GOT3 (cell line): ENCODE measurements around the gene TMPRSS13.
"Not testable (repeated sequence)": the region's sequence is repeated elsewhere in the genome, so short reads cannot be mapped to it uniquely, and the experiment has no call there.

Source experiments
- DNase-seq: peaks from one replicate; lab custom pipeline; 2025; ENCODE audit warnings: mixed read lengths; lab: John Stamatoyannopoulos, UW

TMPRSS13 gene

DNA sequence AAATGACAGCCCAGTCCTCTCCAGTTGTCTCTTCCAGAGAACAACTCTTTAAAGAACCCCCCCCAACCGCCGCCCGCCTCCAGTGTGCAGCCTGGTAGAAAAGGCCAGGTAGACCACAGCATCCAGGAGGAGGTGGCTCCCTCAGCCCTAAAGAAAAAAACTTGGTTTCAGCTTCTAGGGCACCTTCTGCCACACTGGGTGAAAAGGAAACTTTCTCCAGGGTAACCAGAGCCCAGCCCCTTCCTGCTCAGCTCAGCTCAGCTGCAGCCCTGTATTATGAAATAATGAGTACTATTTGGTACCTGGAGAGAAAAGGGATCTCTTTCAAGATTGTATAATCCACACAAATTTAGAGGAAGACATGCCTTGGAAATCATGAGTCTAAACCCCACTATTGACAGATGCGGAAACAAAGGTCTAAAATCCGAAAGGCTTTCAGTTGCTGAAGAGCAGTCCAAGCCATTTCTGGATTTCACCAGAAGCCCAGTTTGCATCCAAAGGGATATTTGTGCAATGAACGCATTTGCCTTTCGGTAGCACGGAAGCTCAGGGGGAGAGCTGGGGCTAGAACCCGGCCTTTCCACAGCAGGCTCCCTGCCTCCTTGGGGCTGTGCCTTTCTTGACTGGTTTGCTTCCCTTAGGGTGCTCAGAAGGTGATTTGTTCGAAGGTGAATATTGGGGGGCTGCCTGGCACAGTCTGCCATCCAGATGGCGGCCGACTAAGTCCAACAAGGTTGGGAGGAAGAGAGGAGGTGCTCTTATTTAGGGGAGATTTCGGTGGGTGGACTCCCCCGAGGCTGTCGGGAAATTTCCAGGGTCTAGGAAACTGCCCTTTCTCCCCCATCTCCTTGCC is 56.0 kb downstream of the TMPRSS13 start:
- DNase-seq: no peak

DNA sequence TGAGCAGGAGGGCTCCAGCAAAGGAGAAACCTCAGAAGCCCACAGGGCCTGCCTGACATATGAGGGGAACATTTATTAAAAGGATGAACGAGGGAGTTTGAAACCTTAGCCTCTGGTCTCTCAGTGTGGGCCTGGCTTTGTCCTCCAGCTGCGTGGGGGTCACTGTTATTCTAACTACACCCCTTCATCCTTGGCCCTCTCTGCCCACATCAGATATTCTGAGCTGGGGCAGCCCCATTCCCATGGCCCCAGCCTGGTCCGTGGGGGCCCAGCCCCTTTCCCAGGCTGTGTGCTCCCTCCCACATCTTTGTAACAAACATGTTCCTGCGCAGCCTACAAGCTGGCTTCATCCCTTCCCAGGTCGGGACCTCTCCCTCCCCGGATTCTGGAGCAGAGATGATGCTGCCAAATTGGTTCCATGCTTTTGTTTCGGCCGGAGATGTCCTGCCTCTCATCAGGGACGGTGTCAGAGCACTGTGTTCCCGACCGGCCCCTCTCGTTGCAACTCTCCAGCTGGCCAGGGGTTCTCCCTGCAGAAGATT is 56.7 kb downstream of the TMPRSS13 start:
- no peak for DNase-seq

DNA sequence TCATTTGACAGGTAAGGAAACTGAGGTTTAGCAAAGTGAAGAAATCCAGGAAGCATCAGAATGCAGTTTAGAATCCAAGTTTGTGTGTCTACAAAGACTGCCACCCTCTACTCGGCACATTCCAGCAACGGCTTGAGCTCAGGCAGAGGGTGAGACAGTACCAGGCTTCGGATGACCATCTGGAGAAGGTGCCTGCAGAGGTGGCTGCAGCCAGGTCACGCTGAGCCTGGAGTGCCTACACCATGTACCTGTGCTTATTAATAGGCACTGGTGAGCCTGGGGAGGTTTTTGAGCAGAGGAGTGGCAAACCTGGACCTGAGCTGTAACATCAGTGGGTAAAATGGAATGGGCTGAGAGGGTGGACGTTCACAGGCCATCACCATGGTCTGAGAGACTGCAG is 57.4 kb downstream of the TMPRSS13 start:
- no peak for DNase-seq

DNA sequence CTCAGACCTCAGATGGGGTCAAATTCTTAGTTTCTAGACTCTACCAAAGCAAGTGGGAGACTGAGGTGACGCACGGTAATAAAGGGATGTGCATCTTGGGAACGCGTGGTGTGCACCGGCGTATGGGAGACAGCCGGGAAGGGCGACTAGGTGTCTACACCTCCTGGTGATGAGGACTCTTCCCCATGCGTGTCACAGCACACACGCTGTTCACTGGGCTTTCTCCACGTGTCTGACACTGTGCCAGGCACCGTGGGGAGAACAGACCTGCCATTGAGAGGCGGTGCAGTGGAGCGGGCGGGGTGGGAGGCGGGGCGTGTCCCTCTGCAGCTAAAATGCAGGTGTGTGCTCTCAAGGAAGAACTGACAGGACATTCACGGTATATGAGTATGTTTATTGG is 58.0 kb downstream of the TMPRSS13 start:
- no peak for DNase-seq

DNA sequence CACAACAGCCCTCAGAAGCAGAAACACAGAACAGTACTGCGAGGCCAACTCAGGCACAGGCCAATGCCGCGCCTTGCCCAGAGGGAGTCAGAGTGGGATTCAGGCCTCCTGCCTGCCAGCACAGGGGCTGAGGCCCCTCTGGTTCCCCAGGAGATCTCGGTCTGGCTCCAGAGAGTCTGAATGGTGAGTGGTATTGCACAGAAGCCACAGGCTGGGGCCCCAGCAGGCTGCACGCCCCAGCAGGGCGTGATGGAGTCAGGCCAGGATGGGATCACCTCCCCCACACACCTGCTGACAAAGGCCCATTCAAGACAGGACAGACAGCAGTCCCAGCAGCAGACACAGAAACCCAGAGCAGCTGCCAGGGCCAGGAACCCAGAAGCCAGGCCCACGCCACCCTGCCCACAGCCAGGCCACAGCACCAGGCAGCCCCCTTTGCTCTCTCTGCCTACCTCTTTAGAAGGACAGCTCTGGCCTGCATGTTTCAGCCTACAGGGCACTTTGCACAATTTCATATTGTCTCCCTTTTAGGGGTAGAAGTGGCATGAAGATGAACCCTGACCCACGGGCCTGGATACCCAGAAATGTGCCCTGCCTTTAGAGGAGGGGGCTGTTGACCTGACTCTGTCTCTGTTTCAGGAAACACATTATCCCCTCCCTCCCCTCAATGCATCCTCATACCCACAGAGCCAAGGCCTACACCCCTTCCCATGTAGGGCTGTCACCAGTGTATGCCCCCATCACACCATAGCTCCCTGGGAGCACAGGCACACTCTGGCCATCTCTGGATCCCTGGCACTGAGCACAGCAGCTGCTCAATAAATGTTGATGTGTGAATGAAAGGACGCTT is 58.9 kb downstream of the TMPRSS13 start:
- no peak for DNase-seq

DNA sequence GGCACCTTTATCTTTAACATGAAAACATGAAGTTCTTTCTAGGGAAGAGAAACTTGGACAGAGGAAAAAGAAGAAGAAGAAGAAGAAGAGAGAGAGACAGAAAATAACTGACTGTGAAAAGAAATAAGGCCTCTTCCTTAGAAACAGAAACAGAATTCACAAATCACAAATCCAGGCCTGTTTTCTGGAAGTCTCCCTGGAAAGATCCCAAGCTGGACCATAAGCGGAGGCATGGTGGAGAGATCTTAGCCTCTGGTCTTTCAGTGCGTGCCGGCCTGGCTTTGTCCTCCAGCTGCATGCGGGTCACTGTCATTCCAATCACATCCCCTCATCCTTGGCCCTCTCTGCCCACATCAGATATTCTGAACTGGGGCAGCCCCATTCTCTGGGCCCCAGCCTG is 59.6 kb downstream of the TMPRSS13 start:
- no peak for DNase-seq

DNA sequence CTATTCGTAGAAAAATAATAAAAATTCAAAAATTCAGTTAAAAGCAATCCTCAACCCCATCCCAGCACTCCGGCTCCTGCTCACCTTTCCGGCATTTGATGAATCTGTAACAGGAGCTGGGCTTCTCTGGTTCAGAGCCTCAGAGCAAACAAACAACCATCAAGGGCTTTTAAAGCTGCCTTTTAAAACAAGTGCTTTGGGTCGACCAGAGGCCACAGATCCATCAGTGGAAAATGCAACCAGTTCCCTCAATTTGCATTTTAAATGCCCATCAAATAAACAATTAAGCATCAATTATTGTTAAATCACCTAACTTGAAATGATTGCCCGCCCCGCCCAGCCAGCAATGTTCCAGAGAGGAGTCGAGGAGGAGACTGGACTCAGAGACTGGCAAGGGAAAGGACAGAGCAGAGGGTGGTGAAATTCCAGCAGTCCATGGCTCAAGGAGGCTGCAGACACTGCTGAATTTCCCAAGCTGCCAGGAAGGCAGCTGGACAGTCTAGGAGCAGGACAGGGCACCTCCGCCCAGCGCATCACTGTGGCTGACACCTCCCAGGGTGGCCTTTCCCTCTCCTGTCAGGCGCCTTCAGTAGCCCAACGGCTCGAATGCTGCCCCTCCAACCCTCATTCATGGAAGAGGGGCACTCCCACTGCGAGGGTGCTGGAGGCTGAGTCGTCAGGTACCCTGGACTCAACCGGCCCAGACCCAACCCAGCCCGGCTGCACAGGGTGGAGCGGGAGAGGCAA is 60.2 kb downstream of the TMPRSS13 start:
- no peak for DNase-seq

DNA sequence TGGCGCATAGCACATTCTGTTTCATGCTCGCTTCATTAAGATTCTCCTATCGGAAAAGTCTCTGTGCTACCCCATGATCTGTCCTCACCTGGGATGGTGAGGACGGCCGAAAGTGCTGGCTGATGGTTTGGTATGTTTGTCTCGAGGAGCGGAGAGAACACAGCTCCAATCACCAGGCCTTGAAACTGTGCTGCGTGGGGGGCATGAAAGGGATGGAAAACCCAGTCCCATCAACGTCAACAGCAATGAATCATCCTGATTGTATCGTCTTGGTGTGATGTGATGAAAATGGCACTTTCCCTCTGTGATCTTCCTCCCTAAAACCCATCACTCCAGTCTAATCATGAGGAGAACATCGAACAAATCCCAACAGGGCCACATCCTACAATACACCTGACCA is 61.1 kb downstream of the TMPRSS13 start:
- no peak for DNase-seq

DNA sequence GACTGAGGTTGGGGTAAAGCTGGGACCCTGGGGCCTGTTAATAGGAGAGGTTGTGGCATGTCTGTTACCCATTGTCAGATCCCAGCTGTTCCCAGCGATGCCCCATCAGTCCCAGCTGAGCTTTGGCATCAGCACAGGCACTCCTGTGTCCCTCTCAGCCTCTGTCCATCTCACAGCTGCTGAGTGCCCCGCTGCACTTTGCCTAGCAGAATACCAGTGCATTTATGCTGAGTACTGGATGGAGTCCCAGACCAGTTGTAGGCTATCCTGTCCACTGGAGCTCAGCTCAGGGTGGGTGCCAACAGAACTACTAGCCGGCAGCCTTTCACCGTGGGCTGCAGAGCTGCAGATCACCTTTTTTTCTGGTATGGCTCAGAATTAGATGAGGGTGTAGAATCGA is 62.7 kb downstream of the TMPRSS13 start:
- no peak for DNase-seq

DNA sequence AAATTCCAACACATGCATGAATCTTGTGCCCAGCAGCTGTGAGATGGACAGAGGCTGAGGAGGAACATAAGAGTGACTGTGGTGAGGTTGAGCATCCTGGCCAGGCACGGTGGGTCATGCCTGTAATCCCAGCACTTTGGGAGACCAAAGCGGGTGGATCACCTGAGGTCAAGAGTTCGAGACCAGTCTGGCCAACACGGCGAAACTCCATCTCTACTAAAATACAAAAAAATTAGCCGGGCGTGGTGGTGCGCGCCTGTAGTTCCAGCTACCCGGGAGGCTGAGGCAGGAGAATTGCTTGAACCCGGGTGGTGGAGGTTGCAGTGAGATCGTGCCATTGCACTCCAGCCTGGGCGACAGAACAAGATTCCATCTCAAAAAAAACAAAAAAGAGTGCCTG is 63.7 kb downstream of the TMPRSS13 start:
- not testable (repeated sequence) for DNase-seq

DNA sequence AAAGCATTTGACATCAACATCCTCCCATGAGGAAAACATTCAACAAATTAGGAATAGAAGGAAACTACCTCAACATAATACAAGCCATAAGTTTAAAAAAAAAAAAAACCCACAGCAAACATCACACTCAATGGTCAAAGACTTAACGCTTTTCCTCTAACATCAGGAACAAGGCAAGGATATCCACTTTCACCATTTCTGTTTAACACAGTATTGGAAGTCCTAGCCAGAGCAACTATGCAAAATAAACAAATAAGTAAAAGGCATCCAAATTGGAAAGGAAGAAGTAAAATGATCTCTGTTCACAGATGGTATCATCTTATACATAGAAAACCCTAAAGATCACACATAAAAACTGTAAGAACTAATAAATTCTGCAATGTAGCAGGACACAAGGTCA is 65.8 kb downstream of the TMPRSS13 start:
- DNase-seq: no peak

DNA sequence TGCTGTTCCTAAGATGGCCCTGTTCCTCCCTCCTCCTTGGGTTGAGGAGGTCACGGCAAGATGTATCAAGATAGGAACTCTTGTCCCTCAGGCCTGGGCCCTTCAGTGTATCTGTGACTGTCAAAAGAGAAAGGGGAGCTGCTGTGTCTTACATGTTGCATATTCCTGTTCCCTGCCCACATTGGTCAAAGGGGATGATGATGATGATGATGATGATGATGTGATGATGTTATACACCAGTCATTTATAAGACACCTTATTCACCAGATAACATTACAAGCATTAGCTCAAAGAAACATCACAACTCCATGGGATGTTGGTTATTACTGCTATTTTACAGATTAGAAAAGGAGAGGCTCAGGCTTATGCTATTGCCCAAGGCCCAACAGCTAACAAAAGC is 66.4 kb downstream of the TMPRSS13 start:
- no peak for DNase-seq

DNA sequence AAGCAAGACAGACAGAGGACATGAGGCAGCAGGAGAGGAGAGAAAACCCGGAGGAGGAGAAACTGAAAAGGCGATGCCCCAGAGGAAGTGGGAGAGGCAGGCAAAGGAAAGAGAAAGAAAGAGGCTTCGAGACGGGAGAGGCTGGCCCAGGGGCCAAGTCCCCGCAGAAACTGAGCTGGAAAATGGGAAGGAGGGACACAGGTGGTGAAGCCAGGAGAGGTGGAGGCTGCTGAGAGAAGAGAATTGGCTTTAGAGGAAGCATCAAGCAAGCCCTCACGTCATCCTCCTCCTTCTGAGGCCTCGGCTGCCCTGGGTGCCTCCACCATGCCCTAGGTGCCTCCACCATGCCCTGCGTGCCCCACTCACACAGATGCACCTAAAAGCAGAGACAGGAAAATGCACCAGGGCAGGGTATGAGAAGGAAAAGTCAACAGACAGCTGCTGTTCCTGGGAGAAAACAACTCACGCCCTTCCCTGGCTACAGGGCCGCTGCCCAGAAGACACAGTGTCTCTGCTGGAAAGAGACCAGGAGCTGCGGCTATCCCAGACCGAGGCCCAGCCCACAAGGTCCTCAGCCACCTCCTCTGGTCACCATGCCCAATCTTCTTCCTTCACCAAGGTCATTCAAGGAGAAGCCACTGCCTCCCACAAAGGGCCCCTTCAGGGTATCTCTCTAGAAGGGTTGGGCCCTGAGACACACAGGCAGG is 67.0 kb downstream of the TMPRSS13 start:
- DNase-seq: no peak

DNA sequence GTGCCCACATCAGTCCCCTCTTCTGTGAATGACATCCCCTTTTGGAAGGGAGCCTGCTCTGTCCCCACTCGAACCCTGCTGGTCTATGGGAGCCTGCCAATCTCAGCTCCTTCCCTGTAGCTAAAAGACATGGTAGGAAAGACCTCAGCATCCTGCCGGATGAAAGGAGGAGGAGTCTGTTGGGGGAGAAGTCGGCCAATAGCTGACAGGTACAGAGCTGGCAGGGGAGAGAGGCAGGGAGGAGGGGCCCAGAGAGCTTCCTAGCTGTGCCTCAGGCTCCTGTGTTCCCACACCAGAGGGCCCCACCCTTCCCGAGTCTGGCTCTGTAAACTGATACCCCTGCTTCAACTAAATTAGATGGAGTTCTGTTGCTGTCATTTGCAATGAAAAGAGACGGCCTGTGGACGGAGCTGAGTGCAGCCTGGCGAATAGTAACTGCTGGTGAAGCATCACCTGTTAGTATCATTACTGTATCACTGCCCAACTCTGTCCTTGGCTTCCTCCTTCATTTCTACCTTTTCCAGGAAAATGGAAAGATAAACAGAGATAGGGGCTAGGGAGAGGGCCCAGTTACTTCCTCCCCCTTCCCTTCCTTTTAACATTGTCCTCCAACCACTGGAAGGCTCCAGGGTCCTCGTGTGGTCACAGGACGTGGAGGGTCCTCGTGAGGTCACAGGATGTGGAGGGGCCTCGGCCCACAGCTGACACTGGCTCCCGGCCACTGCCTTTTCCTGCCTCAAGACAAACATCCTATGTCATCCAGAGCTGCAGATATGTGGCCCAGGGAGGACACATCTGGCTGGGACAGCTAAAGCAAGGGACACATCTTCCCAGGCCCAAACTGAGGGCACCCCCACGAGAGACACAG is 67.8 kb downstream of the TMPRSS13 start:
- no peak for DNase-seq

DNA sequence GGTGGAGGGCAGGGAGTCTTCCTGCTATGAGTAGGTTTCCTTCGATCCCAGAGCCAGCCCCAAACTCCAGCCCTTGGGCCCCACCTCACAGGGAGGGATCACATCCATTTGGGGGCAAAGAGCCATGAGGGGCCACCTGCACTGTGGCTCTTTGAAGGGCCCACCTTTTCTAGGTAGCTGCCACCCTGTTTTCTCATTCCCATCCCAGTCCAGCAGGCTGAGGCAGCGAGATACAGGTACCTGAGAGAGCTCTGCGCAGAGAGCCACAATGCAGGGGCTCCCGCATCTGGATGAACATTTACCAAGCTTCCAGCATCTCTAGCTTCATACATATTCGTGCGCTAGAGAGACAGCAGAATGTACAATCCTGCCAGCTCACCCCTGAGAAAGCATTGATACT is 69.1 kb downstream of the TMPRSS13 start:
- no peak for DNase-seq

DNA sequence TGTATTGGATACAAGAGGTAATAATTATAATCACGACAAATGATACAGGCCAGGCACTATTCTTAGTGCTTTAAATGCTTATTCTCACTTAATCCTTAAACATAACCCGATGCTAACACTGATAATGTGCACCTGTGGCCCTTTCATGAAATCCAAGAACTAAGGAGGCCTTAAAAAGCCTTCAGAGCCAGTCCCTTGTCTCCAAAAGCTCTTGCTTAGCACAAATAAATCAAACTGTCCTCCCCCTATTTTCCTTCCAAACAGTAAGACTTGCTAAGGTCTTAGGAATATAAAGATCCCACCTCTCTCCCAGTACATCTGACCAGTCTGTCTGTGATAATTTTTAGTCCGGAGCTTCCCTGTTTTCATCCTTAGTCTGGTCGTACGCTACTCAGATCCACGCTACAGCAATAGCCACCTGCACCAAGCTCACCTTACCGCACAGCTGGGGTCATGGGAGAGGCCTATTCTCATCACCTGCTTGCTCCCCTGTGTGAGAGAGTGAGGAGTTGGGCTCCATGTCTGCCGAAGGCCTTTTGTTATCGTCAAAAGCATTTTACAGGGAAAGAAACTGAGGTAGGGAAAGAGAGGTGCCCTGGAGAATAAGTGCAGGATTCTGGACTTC is 69.6 kb downstream of the TMPRSS13 start:
- no peak for DNase-seq

DNA sequence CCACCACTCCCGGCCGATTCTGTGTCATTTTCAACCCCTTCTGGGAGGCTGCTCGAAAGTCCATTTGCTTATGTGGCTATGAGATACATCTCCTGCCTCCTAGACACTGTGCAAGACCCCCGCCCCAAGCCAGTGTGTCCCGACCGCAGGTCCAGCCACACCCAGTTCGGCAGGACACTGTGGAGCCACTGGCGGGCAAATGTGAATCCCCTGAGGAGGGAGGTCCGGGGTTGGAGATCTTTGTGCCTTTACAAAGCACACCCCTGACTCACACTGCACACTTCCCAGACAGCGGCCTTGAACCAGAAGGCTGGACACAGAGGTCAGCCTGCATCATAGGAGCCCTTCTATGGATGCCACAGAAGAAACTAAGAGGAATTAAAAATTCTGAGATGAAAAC is 70.1 kb downstream of the TMPRSS13 start:
- no peak for DNase-seq

DNA sequence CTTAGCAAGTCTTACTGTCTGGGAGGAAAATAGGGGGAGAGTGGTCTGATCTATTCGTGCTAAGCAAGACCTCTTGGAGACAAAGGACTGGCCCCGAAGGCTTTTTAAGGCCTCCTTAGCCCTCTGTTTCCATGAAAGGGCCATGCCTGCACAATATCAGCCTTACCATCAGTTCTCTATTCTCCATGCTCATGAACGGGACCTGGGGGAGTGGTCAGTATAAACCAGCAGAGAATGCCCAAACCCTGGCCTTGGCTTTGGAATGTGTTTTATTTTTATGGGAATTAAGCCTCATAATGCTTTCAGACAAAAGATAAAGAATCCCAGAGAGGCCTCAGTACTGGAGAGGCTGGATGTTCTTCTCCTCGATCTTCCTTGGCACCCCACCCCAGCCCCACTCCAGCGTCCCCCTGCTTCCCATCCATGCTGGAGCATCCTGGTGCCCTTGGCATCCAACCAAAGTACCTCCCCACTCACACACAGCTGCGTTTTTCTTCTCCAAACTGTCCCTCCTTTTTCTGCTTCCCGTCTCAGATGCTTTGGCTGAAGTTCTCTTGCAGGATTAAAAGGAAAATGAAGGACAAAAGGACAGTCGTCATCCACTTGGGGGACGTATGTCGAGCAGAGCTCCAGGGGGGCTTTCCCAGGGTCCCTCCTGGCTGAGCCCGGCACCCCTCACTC is 71.3 kb downstream of the TMPRSS13 start:
- DNase-seq: no peak

DNA sequence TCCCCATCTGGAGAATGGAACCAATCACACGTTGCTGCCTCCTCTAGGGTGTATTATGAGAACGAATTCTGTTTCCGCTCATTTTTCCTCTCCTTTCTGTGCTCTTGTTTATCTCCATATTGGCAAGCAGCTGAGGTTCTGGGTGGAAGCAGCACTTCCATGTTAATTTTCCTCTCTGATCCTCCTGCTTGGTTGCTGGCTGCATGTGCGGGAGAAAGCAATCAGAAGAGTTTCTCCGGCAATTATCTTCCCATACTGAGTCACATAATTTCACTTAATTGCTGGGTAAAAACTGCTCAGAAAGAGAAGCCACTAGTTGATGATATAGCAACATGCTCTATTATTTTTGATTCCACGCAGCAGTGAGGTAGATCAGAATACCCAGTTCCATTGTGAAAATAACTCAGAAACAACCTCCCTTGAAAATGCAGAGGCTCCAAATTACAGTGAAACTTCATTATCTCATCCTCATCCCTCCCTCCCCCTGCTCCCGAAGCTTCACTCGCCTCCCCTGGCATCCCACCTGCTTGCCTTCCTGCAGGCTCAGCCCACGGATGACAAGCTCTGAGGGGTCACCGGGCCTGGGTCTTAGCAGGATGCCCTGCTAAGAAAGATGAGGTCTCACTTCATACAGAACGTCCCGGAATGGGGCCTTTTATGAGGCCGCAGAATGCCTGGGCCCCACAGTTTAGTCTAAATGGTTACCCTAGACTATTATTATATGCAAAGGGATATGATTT is 73.1 kb downstream of the TMPRSS13 start:
- DNase-seq: no peak
